Measurements from ENCODE around the gene SCGN. TPM values are rescaled to one million over a fixed set of nuclear protein-coding genes. Genes with fewer than 3 reads are reported as not detected.

The SCGN gene
- total RNA-seq, 1 experiment from 2014 or later, result not detected

GRCh38 chr6:25669413-25669812 lies 17.4 kb downstream of the SCGN start:
- no peak overlapping the region for H3K4me3 ChIP-seq
- no peaks in the 10 kb centered on the region for H3K9me2 ChIP-seq (ENCODE audit: insufficient read depth)
- no peaks in the 10 kb centered on the region for H4K20me1 ChIP-seq (ENCODE audit: insufficient read depth)
- no peak overlapping the region for H3K27ac ChIP-seq
- intact Hi-C loops (cut with micrococcal nuclease; ENCODE audit: unreplicated experiment), result no loop called here
- no peak for TF ChIP-seq EZH2 (IDR thresholded peaks at IDR 0.05; ENCODE audit: low read depth)
- TF ChIP-seq CTCF (conservative IDR thresholded peaks at IDR 0.05), result no peak
- no peak for DNase-seq
- H3K36me3 ChIP-seq (ENCODE audit: low read depth), result no peaks in the 10 kb centered on the region
- ChIA-PET CTCF (no interaction called here), POLR2A (ENCODE audit: unreplicated experiment) (no interaction called here)
- no peaks in the 10 kb centered on the region for H3F3A ChIP-seq (ENCODE audit: insufficient read depth, low read depth)
- no peaks in the 10 kb centered on the region for H3K9me3 ChIP-seq (ENCODE audit: insufficient read depth, low read depth)
- no peak overlapping the region for H2AFZ ChIP-seq
- BruUV-seq (replicated peaks), result no TSS peak
- no peaks in the 10 kb centered on the region for H3K27me3 ChIP-seq (ENCODE audit: insufficient read depth, low read depth)
- H3K4me2 ChIP-seq, result no peak overlapping the region
- no peaks in the 10 kb centered on the region for H3K79me2 ChIP-seq (ENCODE audit: low read depth)
- H3K4me1 ChIP-seq (replicated peaks; ENCODE audit: insufficient read depth), result 0 out of 2 replicates have a peak, but pooled peaks cover 3% of the 10 kb centered on the region

GRCh38 chr6:25670208-25670607 lies 18.2 kb downstream of the SCGN start:
- intact Hi-C loops (cut with micrococcal nuclease; ENCODE audit: unreplicated experiment), result no loop called here
- H2AFZ ChIP-seq, result no peak overlapping the region
- H3K4me3 ChIP-seq, result no peak overlapping the region
- POLR2A ChIA-PET (ENCODE audit: unreplicated experiment), result no interaction called here
- no peak overlapping the region for H3K4me2 ChIP-seq
- H4K20me1 ChIP-seq (ENCODE audit: insufficient read depth), result no peaks in the 10 kb centered on the region
- H3F3A ChIP-seq (ENCODE audit: insufficient read depth, low read depth), result no peaks in the 10 kb centered on the region
- TF ChIP-seq EZH2 (IDR thresholded peaks at IDR 0.05; ENCODE audit: low read depth) (no peak), CTCF (conservative IDR thresholded peaks at IDR 0.05) (no peak)
- no TSS peak for BruUV-seq (replicated peaks)
- 0 out of 2 replicates have a peak, but pooled peaks cover 3% of the 10 kb centered on the region for H3K4me1 ChIP-seq (replicated peaks; ENCODE audit: insufficient read depth)
- DNase-seq, result no peak
- no peaks in the 10 kb centered on the region for H3K36me3 ChIP-seq (ENCODE audit: low read depth)
- H3K27ac ChIP-seq, result no peak overlapping the region
- no peaks in the 10 kb centered on the region for H3K27me3 ChIP-seq (ENCODE audit: insufficient read depth, low read depth)
- H3K9me3 ChIP-seq (ENCODE audit: insufficient read depth, low read depth), result no peaks in the 10 kb centered on the region
- CTCF ChIA-PET, result no interaction called here
- no peaks in the 10 kb centered on the region for H3K79me2 ChIP-seq (ENCODE audit: low read depth)
- no peaks in the 10 kb centered on the region for H3K9me2 ChIP-seq (ENCODE audit: insufficient read depth)

DNA sequence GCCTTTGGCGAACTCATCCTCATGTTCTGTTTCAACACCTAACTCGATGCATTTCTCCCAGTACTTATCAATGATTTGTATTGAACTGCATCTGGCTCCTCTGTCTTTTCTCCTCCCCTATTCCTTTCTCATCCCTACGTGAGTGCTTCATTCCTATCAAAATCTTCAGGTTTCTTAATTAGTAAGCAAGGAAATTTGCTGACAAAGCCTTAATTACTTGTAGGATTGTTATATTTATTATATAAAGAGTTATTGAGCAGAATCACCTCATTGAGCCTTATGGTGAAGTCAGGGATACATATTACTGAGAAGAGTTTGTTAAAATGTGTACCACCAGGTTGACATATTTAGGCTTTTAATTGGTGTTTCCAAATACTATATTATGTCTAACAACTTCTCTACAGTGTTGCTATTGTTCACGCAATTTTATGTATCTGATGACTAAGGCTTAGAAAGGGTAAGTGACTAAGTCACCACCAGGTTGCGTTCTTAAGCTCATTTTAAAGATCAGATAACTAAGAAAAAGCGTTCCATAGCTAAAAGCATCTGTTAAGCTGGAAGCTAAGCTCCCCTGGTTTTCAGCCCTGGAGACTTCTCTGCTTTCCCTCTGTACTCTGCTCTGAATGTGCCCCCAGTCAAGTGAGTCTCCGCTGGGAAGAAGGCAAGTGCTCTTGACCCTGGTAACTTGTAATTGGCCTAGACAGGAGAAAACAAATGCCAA lies 18.9 kb downstream of the SCGN start:
- no peaks in the 10 kb centered on the region for H3K27me3 ChIP-seq (ENCODE audit: insufficient read depth, low read depth)
- H3K27ac ChIP-seq, result no peak overlapping the region
- H3K9me2 ChIP-seq (ENCODE audit: insufficient read depth), result no peaks in the 10 kb centered on the region
- no peaks in the 10 kb centered on the region for H3K9me3 ChIP-seq (ENCODE audit: insufficient read depth, low read depth)
- intact Hi-C loops (cut with micrococcal nuclease; ENCODE audit: unreplicated experiment), result no loop called here
- H3K79me2 ChIP-seq (ENCODE audit: low read depth), result no peaks in the 10 kb centered on the region
- DNase-seq, result peak in 1 of 2 experiments; percentile 39
- CTCF ChIA-PET, result interaction anchor here (1.1 kb wide), 1 partner anchor 47 kb away, joined by 6 read pairs; no protein-coding TSS in a partner anchor
- no peak overlapping the region for H3K4me2 ChIP-seq
- H3K4me1 ChIP-seq (replicated peaks; ENCODE audit: insufficient read depth), result 0 out of 2 replicates have a peak, but pooled peaks cover 3% of the 10 kb centered on the region
- no peak overlapping the region for H3K4me3 ChIP-seq
- POLR2A ChIA-PET (ENCODE audit: unreplicated experiment), result interaction anchor here (0.5 to 1.0 kb wide), 4 partner anchors 35 to 1498 kb away, joined by 3 to 5 read pairs (median 3); partner anchors contain the start of gene CARMIL1
- no peak overlapping the region for H2AFZ ChIP-seq
- BruUV-seq (replicated peaks), result no TSS peak
- no peaks in the 10 kb centered on the region for H3K36me3 ChIP-seq (ENCODE audit: low read depth)
- no peaks in the 10 kb centered on the region for H4K20me1 ChIP-seq (ENCODE audit: insufficient read depth)
- no peaks in the 10 kb centered on the region for H3F3A ChIP-seq (ENCODE audit: insufficient read depth, low read depth)
- TF ChIP-seq EZH2 (IDR thresholded peaks at IDR 0.05; ENCODE audit: low read depth) (no peak), CTCF (conservative IDR thresholded peaks at IDR 0.05) (no peak)

All from PC-9 (cell line).